HepG2 (cell line): ENCODE measurements around the gene DOCK3. TPM values are rescaled to one million over a fixed set of nuclear protein-coding genes. Genes with fewer than 3 reads are reported as not detected.

ENCODE experiments used
- ATAC-seq: fragments of 200-7000 bp; cut with Tn5 transposase; 3 replicates; pipeline ENCODE4 v1.9.1; 2020; ENCODE audit warnings: mild to moderate bottlenecking, moderate library complexity
- BruUV-seq: library from RNA; stranded (reverse); fragments of 400-500 nt; replicated peaks from 2 replicates; lab custom pipeline; 2021; lab: Mats Ljungman, UMichigan
- CTCF ChIA-PET: fragments of 300-600 bp; formaldehyde crosslinking; extraction: SDS; loops from one replicate; lab custom pipeline; 2021; ENCODE audit warnings: low total read pairs, inconsistent platforms, low intra/inter-chr PET ratio; lab: Yijun Ruan, JAX
- POLR2A ChIA-PET: fragments of 350-600 bp; sonication (Branson Sonifier 250); formaldehyde crosslinking; loops from one replicate; lab custom pipeline; 2020; ENCODE audit warnings: antibody characterized with exemption, inconsistent platforms; lab: Yijun Ruan, JAX
- DNase-seq: peaks from one replicate; pipeline ENCODE4 v3.0.0-alpha.2; 2015; ENCODE audit warnings: low spot score
- FAIRE-seq: peaks from 3 replicates; lab custom pipeline; 2011; peaks lifted over from hg19 to GRCh38; lab: Jason Lieb, UNC
- H2AFZ ChIP-seq: one replicate; pipeline ENCODE4 v1.6.1; 2011; ENCODE audit warnings: low read length, inconsistent platforms
- H3K27ac ChIP-seq: fragments of 300-600 bp; 3 replicates; pipeline ENCODE4 v1.8.0; 2011; ENCODE audit warnings: mixed run types, mild to moderate bottlenecking, mixed read lengths, low read length, inconsistent platforms; ENCODE audit not compliant: insufficient read depth; ENCODE audit errors: extremely low read length
- H3K27me3 ChIP-seq, 2 experiments: fragments of 200-600 bp in 1 of 2; 2 replicates in 1 of 2; 3 replicates in 1 of 2; pipeline versions ENCODE4 v1.6.0 to v1.8.0; 2011; ENCODE audit warnings: low read length in 2 of 2, mild to moderate bottlenecking in 2 of 2, moderate library complexity in 2 of 2, inconsistent platforms in 1 of 2; ENCODE audit not compliant: insufficient read depth in 2 of 2, control insufficient read depth in 1 of 2
- H3K36me3 ChIP-seq, 2 experiments: fragments of 200-600 bp in 1 of 2; replicated peaks in 1 of 2; 2 replicates in 1 of 2; 3 replicates in 1 of 2; pipeline versions ENCODE4 v1.5.1 to v1.8.0; 2011; ENCODE audit warnings: low read length in 2 of 2, inconsistent platforms in 1 of 2; ENCODE audit not compliant: insufficient read depth in 2 of 2, control insufficient read depth in 1 of 2
- H3K4me1 ChIP-seq: 2 replicates; pipeline ENCODE4 v1.5.1; 2012; ENCODE audit warnings: low read length, inconsistent platforms; ENCODE audit not compliant: insufficient read depth
- H3K4me2 ChIP-seq: 2 replicates; pipeline ENCODE4 v1.6.0; 2011; ENCODE audit warnings: low read depth, low read length, inconsistent platforms
- H3K4me3 ChIP-seq, 3 experiments: fragments of 200-600 bp in 1 of 3; sonication (generic), shearing (Covaris generic) in 1 of 3; replicated peaks in 1 of 3; 2 replicates each; pipeline ENCODE4 v1.5.1; 2011 to 2016; ENCODE audit warnings: low read length in 3 of 3, inconsistent platforms in 2 of 3, low read depth in 2 of 3, mild to moderate bottlenecking in 2 of 3, control low read depth in 1 of 3, mixed read lengths in 1 of 3; ENCODE audit not compliant: insufficient read depth in 1 of 3
- H3K79me2 ChIP-seq: one replicate; pipeline ENCODE4 v1.6.1; 2011; ENCODE audit warnings: low read length, inconsistent platforms; ENCODE audit not compliant: insufficient read depth
- H3K9ac ChIP-seq: 2 replicates; pipeline ENCODE4 v1.6.0; 2011; ENCODE audit warnings: mild to moderate bottlenecking, low read depth, low read length, inconsistent platforms; ENCODE audit not compliant: insufficient read depth
- H3K9me3 ChIP-seq: 2 replicates; pipeline ENCODE4 v1.5.1; 2012; ENCODE audit warnings: mild to moderate bottlenecking, low read length
- H4K20me1 ChIP-seq: 2 replicates; pipeline ENCODE4 v1.6.0; 2011; ENCODE audit warnings: inconsistent platforms, mild to moderate bottlenecking, low read length, moderate library complexity; ENCODE audit not compliant: insufficient read depth
- POLR2A ChIP-seq, 2 experiments: IDR thresholded peaks; 2 replicates each; pipeline ENCODE4 v1.6.1; 2011; ENCODE audit warnings: low read depth in 2 of 2, low read length in 2 of 2, mild to moderate bottlenecking in 1 of 2, moderate library complexity in 1 of 2; ENCODE audit not compliant: insufficient read depth in 1 of 2
- POLR2G ChIP-seq: fragments of 200-400 bp; formaldehyde crosslinking; IDR thresholded peaks from 2 replicates; pipeline ENCODE4 v1.6.1; 2018; ENCODE audit warnings: mild to moderate bottlenecking, low read depth, low read length, moderate library complexity
- RBM22 ChIP-seq: fragments of 200-400 bp; formaldehyde crosslinking; optimal IDR thresholded peaks from 2 replicates; pipeline ENCODE3; 2017; ENCODE audit warnings: mild to moderate bottlenecking, low read length, moderate library complexity
- ZNF878 ChIP-seq: sonication (generic); formaldehyde crosslinking; IDR thresholded peaks from 2 replicates; pipeline ENCODE4 v1.8.1; 2023; ENCODE audit warnings: mild to moderate bottlenecking, missing genetic modification reagents, moderate library complexity
- WGBS: methylation state at CpG from one replicate; pipeline ENCODE4 v1.1.6; 2017; ENCODE audit warnings: low lambda C conversion rate; 5-methylcytosine and 5-hydroxymethylcytosine counted together
- in situ Hi-C: cut with HindIII; loops from 2 replicates; pipeline ENCODE4 v1.10.0; 2017; ENCODE audit warnings: low pct_unique_long_range_greater_than_20kb; ENCODE audit not compliant: extremely low pct_ligation_motif_present
- intact Hi-C: fragments of 100-400 bp; cut with micrococcal nuclease; formaldehyde crosslinking; loops from one replicate; pipeline ENCODE4 v1.10.0; 2022; ENCODE audit not compliant: unreplicated experiment
- polyA plus RNA-seq, 8 experiments: library from polyadenylated mRNA; depleted of rRNA in 3 of 8; stranded (reverse) in 7 of 8; unstranded in 1 of 8; fragments of >200 nt; fragmentation: Illumina TruSeq in 4 of 8; extraction: Trizol in 4 of 8; gene quantifications; 2 replicates each; pipeline versions ENCODE4 v1.2.1 to v1.2.3, GENCODE V29; 2011 to 2016; ENCODE audit warnings: low read depth in 4 of 8, missing spikeins in 1 of 8, mixed read lengths in 1 of 8; ENCODE audit not compliant: insufficient read depth in 1 of 8
- total RNA-seq, 5 experiments: library from RNA; depleted of rRNA; stranded (reverse); fragments of >200 nt; fragmentation: Illumina TruSeq; extraction: Trizol; gene quantifications; 2 replicates each; pipeline ENCODE4 v1.2.3, GENCODE V29; 2016; ENCODE audit warnings: low read depth in 1 of 5
- TF ChIP-seq, protein P1 (sequence below): sonication (generic); formaldehyde crosslinking; IDR thresholded peaks from 2 replicates; pipeline ENCODE4 v1.9.0; 2021; ENCODE audit warnings: missing genetic modification reagents, borderline replicate concordance

The DOCK3 gene
- total and polyA plus RNA-seq, 2 of the 13 experiments (the other 11 are each of a cell fraction or from before 2014, with no cell fraction given): not detected

- H3K9ac ChIP-seq: peak overlapping the region; percentile 98; the same call in 1 of the 2 replicates
- peak overlapping the region; percentile 60 for H3K4me2 ChIP-seq
- TF ChIP-seq POLR2A (IDR thresholded peaks at IDR 0.05; ENCODE audit: insufficient read depth in 1 of 2, low read depth in 2 of 2, low read length in 2 of 2): peak in 1 of 2 experiments; percentile 41; a peak in 1 of 4 replicates
- TF ChIP-seq ZNF878: 0 out of 2 replicates have a peak, but pooled peaks have one; percentile 39
- TF ChIP-seq POLR2G: peak; percentile 45; the same call in 1 of the 2 replicates
- TF ChIP-seq, protein P1, sequence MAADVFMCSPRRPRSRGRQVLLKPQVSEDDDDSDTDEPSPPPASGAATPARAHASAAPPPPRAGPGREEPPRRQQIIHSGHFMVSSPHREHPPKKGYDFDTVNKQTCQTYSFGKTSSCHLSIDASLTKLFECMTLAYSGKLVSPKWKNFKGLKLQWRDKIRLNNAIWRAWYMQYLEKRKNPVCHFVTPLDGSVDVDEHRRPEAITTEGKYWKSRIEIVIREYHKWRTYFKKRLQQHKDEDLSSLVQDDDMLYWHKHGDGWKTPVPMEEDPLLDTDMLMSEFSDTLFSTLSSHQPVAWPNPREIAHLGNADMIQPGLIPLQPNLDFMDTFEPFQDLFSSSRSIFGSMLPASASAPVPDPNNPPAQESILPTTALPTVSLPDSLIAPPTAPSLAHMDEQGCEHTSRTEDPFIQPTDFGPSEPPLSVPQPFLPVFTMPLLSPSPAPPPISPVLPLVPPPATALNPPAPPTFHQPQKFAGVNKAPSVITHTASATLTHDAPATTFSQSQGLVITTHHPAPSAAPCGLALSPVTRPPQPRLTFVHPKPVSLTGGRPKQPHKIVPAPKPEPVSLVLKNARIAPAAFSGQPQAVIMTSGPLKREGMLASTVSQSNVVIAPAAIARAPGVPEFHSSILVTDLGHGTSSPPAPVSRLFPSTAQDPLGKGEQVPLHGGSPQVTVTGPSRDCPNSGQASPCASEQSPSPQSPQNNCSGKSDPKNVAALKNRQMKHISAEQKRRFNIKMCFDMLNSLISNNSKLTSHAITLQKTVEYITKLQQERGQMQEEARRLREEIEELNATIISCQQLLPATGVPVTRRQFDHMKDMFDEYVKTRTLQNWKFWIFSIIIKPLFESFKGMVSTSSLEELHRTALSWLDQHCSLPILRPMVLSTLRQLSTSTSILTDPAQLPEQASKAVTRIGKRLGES (CRISPR knock-in tag): no peak
- TF ChIP-seq RBM22: peak; percentile 58
- POLR2A ChIA-PET: no interaction called here
- H2AFZ ChIP-seq: no peak overlapping the region
- FAIRE-seq (peak; percentile 47), DNase-seq (no peak), ATAC-seq (no peak)
- no TSS peak for BruUV-seq
- in situ Hi-C loops (loop anchor here (5.0 kb wide), 1 partner anchor 811 kb away; no protein-coding TSS in a partner anchor), intact Hi-C loops (loop anchor here (10.0 kb wide), 1 partner anchor 292 kb away; the partner anchor contains the start of gene TEX264)
- H3K27me3 ChIP-seq: peaks cover 1 to 16% of the 10 kb centered on the region in 2 experiments; a peak in 3 of 5 replicates
- WGBS: 93% methylated on average over 3 of the region's 3 CpGs
- H3K4me3 ChIP-seq: peak overlapping the region in 1 of 3 experiments; percentile 95; a peak in 1 of 6 replicates
- no peaks in the 10 kb centered on the region for H3K9me3 ChIP-seq
- H3K27ac ChIP-seq: no peak overlapping the region
- peaks cover 40% of the 10 kb centered on the region for H3K4me1 ChIP-seq
- peaks cover 2 to 6% of the 10 kb centered on the region in 2 experiments; a peak in 2 of 5 replicates for H3K36me3 ChIP-seq
- peaks cover 8% of the 10 kb centered on the region for H4K20me1 ChIP-seq
- CTCF ChIA-PET: no interaction called here
- H3K79me2 ChIP-seq: peaks cover 36% of the 10 kb centered on the region
These were observed 708.3 kb downstream of the DOCK3 start for GRCh38 chr3:51382947-51383578.
